OCI-LY7 (cell line): ENCODE data around the gene ZCCHC12.

Source experiments
- CTCF ChIP-seq: fragments of 200-600 bp; sonication (generic); conservative IDR thresholded peaks from 2 replicates; pipeline ENCODE4 v1.5.1; 2014; ENCODE audit warnings: mild to moderate bottlenecking, antibody characterized with exemption, low read length, moderate library complexity, mixed read lengths
- EZH2phosphoT487 ChIP-seq: fragments of 200-600 bp; sonication (generic); IDR thresholded peaks from 2 replicates; pipeline ENCODE4 v1.6.1; 2018; ENCODE audit warnings: low read depth, borderline replicate concordance, mild to moderate bottlenecking, mixed run types, antibody characterized with exemption, low read length, moderate library complexity, mixed read lengths

GRCh38 chrX:118865231-118865630, 41.6 kb downstream of the ZCCHC12 start:
- no peak for TF ChIP-seq CTCF
- no peak for TF ChIP-seq EZH2phosphoT487
